Activated naive CD4-positive, alpha-beta T cell treated with anti-CD3 and anti-CD28 coated beads, Interleukin-2, amount 50 U/mL, for 72 hours (primary cell): ENCODE results near the gene NRIP1. TPM values are rescaled to one million over a fixed set of nuclear protein-coding genes. Genes with fewer than 3 reads are reported as not detected.

ENCODE experiments used
- ATAC-seq, 2 donors: fragments of 150-1000 bp; cut with Tn5 transposase; 2 replicates each; pipeline ENCODE4 v1.10.0; 2021; ENCODE audit warnings: mild to moderate bottlenecking in 2 of 2, moderate library complexity in 2 of 2
- DNase-seq, 2 donors: peaks; one replicate each; pipeline ENCODE4 v3.0.0; 2021 to 2022; ENCODE audit warnings: low spot score in 2 of 2
- H3K27ac Mint-ChIP-seq, 2 donors: one replicate each; pipeline ENCODE4 v1.8.0; 2022; ENCODE audit warnings: mild to moderate bottlenecking in 2 of 2, mixed read lengths in 2 of 2
- H3K36me3 Mint-ChIP-seq, 2 donors: one replicate each; pipeline ENCODE4 v1.8.0; 2022; ENCODE audit warnings: mixed read lengths in 2 of 2
- H3K9me3 Mint-ChIP-seq, 2 donors: one replicate each; pipeline ENCODE4 v1.8.0; 2022; ENCODE audit warnings: mixed read lengths in 2 of 2
- total RNA-seq, 2 donors: library from RNA; stranded (reverse); gene quantifications; one replicate each; pipeline ENCODE4 v1.2.3, GENCODE V29; 2022

The NRIP1 gene
- total RNA-seq, 2 donors from 2014 or later, result 7.6 to 11.3 TPM

GRCh38 chr21:15005391-15005790 is 59.4 kb downstream of the NRIP1 start:
- peak in 1 of 2 donors; percentile 4 for DNase-seq
- peaks cover 4 to 12% of the 10 kb centered on the region in 2 donors for H3K9me3 Mint-ChIP-seq
- peaks cover 10 to 22% of the 10 kb centered on the region in 2 donors for H3K36me3 Mint-ChIP-seq
- peak overlapping the region; percentile 40 to 85 for H3K27ac Mint-ChIP-seq
- ATAC-seq, result peak; percentile 34 to 35

GRCh38 chr21:15004721-15005370 is 60.0 kb downstream of the NRIP1 start:
- DNase-seq (no peak), ATAC-seq (no peak)
- H3K36me3 Mint-ChIP-seq, result peaks cover 10 to 26% of the 10 kb centered on the region in 2 donors
- peak overlapping the region; percentile 29 to 85 for H3K27ac Mint-ChIP-seq
- peaks cover 4 to 12% of the 10 kb centered on the region in 2 donors for H3K9me3 Mint-ChIP-seq

- Mint-ChIP-seq H3K27ac (peak overlapping the region in 1 of 2 donors; percentile 46), H3K9me3 (peaks cover 4 to 12% of the 10 kb centered on the region in 2 donors), H3K36me3 (peaks cover 10 to 23% of the 10 kb centered on the region in 2 donors)
- DNase-seq (no peak), ATAC-seq (peak in 1 of 2 donors; percentile 49)
Observed at GRCh38 chr21:15003463-15004135, 61.2 kb downstream of the NRIP1 start.

GRCh38 chr21:15001857-15002606 is 62.8 kb downstream of the NRIP1 start:
- H3K36me3 Mint-ChIP-seq, result peaks cover 4 to 12% of the 10 kb centered on the region in 2 donors
- peaks cover 0 to 4% of the 10 kb centered on the region in 2 donors for H3K9me3 Mint-ChIP-seq
- no peak for DNase-seq
- peak in 1 of 2 donors; percentile 51 for ATAC-seq
- H3K27ac Mint-ChIP-seq, result no peak overlapping the region

GRCh38 chr21:15001113-15001512 is 63.7 kb downstream of the NRIP1 start:
- Mint-ChIP-seq H3K27ac (no peak overlapping the region), H3K9me3 (no peaks in the 10 kb centered on the region), H3K36me3 (peaks cover 0 to 6% of the 10 kb centered on the region in 2 donors)
- ATAC-seq (no peak), DNase-seq (no peak)

- no peak for DNase-seq
- H3K9me3 Mint-ChIP-seq, result no peaks in the 10 kb centered on the region
- ATAC-seq, result no peak
- H3K27ac Mint-ChIP-seq, result no peak overlapping the region
- peaks cover 0 to 6% of the 10 kb centered on the region in 2 donors for H3K36me3 Mint-ChIP-seq
Observed at GRCh38 chr21:15000081-15000480, 64.7 kb downstream of the NRIP1 start.

GRCh38 chr21:14998784-14999183 is 66.0 kb downstream of the NRIP1 start:
- no peak overlapping the region for H3K27ac Mint-ChIP-seq
- ATAC-seq (no peak), DNase-seq (no peak)
- peaks cover 0 to 6% of the 10 kb centered on the region in 2 donors for H3K36me3 Mint-ChIP-seq
- no peaks in the 10 kb centered on the region for H3K9me3 Mint-ChIP-seq

- ATAC-seq (no peak), DNase-seq (no peak)
- Mint-ChIP-seq H3K9me3 (no peaks in the 10 kb centered on the region), H3K27ac (no peak overlapping the region), H3K36me3 (peaks cover 0 to 6% of the 10 kb centered on the region in 2 donors)
Observed at GRCh38 chr21:14998336-14998735, 66.5 kb downstream of the NRIP1 start.

- Mint-ChIP-seq H3K27ac (no peak overlapping the region), H3K9me3 (no peaks in the 10 kb centered on the region), H3K36me3 (peaks cover 0 to 6% of the 10 kb centered on the region in 2 donors)
- ATAC-seq (no peak), DNase-seq (no peak)
Observed at GRCh38 chr21:14995695-14996490, 68.9 kb downstream of the NRIP1 start.

- DNase-seq, result no peak
- H3K36me3 Mint-ChIP-seq, result peaks cover 0 to 6% of the 10 kb centered on the region in 2 donors
- no peak for ATAC-seq
- no peaks in the 10 kb centered on the region for H3K9me3 Mint-ChIP-seq
- no peak overlapping the region for H3K27ac Mint-ChIP-seq
Observed at GRCh38 chr21:14995226-14995625, 69.6 kb downstream of the NRIP1 start.

GRCh38 chr21:14993115-14993514 is 71.7 kb downstream of the NRIP1 start:
- no peaks in the 10 kb centered on the region for H3K9me3 Mint-ChIP-seq
- DNase-seq (no peak), ATAC-seq (peak in 1 of 2 donors; percentile 57)
- no peaks in the 10 kb centered on the region for H3K36me3 Mint-ChIP-seq
- peak overlapping the region in 1 of 2 donors; percentile 31 for H3K27ac Mint-ChIP-seq

GRCh38 chr21:14991957-14992356 is 72.8 kb downstream of the NRIP1 start:
- H3K36me3 Mint-ChIP-seq, result no peaks in the 10 kb centered on the region
- ATAC-seq (no peak), DNase-seq (no peak)
- no peaks in the 10 kb centered on the region for H3K9me3 Mint-ChIP-seq
- H3K27ac Mint-ChIP-seq, result no peak overlapping the region

GRCh38 chr21:14989359-14989758 is 75.4 kb downstream of the NRIP1 start:
- no peak overlapping the region for H3K27ac Mint-ChIP-seq
- H3K9me3 Mint-ChIP-seq, result no peaks in the 10 kb centered on the region
- H3K36me3 Mint-ChIP-seq, result no peaks in the 10 kb centered on the region
- DNase-seq, result no peak
- no peak for ATAC-seq

- H3K27ac Mint-ChIP-seq, result no peak overlapping the region
- H3K36me3 Mint-ChIP-seq, result peaks cover 4 to 6% of the 10 kb centered on the region in 2 donors
- no peaks in the 10 kb centered on the region for H3K9me3 Mint-ChIP-seq
- DNase-seq (no peak), ATAC-seq (no peak)
Observed at GRCh38 chr21:14988760-14989159, 76.0 kb downstream of the NRIP1 start.

- Mint-ChIP-seq H3K9me3 (no peaks in the 10 kb centered on the region), H3K36me3 (peaks cover 11 to 14% of the 10 kb centered on the region in 2 donors), H3K27ac (no peak overlapping the region)
- no peak for ATAC-seq
- DNase-seq, result no peak
Observed at GRCh38 chr21:14987370-14988170, 77.2 kb downstream of the NRIP1 start.

GRCh38 chr21:14985306-14985705 is 79.5 kb downstream of the NRIP1 start:
- peaks cover 12 to 14% of the 10 kb centered on the region in 2 donors for H3K36me3 Mint-ChIP-seq
- ATAC-seq, result no peak
- H3K9me3 Mint-ChIP-seq, result no peaks in the 10 kb centered on the region
- no peak overlapping the region for H3K27ac Mint-ChIP-seq
- DNase-seq, result no peak
